Neural crest cell (in vitro differentiated cells): Measurements from ENCODE around the gene ADAMTS16. TPM values are rescaled to one million over a fixed set of nuclear protein-coding genes. Genes with fewer than 3 reads are reported as not detected.
A peak's percentile ranks its signal among the peaks of the same experiment; 100 is the strongest.

Source experiments
- DNase-seq: peaks from one replicate; pipeline ENCODE4 v3.0.0; 2021; ENCODE audit warnings: low read depth, mixed read lengths, low spot score
- H3K27ac Mint-ChIP-seq: one replicate; pipeline ENCODE4 v1.8.0; 2021; ENCODE audit warnings: mild to moderate bottlenecking, mixed read lengths; ENCODE audit not compliant: unreplicated experiment
- H3K27me3 Mint-ChIP-seq: 2 replicates; pipeline ENCODE4 v1.8.0; 2021; ENCODE audit warnings: low read depth, mild to moderate bottlenecking, mixed read lengths
- H3K36me3 Mint-ChIP-seq: 2 replicates; pipeline ENCODE4 v1.8.0; 2021; ENCODE audit warnings: low read depth, mild to moderate bottlenecking, mixed read lengths
- H3K4me1 Mint-ChIP-seq: 2 replicates; pipeline ENCODE4 v1.8.0; 2021; ENCODE audit warnings: mixed read lengths
- H3K4me3 Mint-ChIP-seq: one replicate; pipeline ENCODE4 v1.8.0; 2021; ENCODE audit warnings: mild to moderate bottlenecking, mixed read lengths
- H3K9me3 Mint-ChIP-seq: 2 replicates; pipeline ENCODE4 v1.8.0; 2021; ENCODE audit warnings: mixed read lengths
- total RNA-seq: library from RNA; stranded (reverse); gene quantifications from 2 replicates; pipeline ENCODE4 v1.2.1, GENCODE V29; 2021
- TF ChIP-seq, protein P1 (sequence below): fragments of 200-600 bp; sonication (generic); conservative IDR thresholded peaks from 2 replicates; pipeline ENCODE4 v1.5.0; 2021; ENCODE audit warnings: antibody characterized with exemption, mild to moderate bottlenecking

Gene ADAMTS16
- total RNA-seq, 1 donor from 2014 or later, result 1.7 TPM

DNA sequence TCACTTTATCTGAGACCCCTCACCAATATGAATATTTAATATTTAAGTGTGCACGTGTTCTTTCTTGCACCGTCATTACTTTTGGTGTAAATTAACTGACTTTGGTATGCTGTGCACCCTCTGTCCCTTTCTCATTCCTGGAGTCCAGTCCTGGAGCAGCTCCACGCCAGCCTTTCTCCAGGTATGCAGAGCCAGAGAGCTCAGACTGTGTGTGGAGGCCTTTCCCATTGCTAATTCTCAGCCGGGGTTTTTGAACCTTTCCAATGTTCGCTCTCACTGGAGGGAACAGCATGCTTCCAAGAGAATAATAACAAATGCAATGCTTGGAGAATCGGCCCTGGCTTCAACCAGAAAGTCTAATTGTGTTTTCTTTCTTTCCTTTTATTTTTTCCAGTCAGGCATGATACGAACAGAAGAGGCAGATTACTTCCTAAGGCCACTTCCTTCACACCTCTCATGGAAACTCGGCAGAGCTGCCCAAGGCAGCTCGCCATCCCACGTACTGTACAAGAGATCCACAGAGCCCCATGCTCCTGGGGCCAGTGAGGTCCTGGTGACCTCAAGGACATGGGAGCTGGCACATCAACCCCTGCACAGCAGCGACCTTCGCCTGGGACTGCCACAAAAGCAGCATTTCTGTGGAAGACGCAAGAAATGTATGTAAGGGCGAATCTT lies 41.7 kb downstream of the ADAMTS16 start:
- Mint-ChIP-seq H3K27me3 (peaks cover 40% of the 10 kb centered on the region), H3K9me3 (no peaks in the 10 kb centered on the region), H3K4me1 (peaks cover 20% of the 10 kb centered on the region), H3K4me3 (no peak overlapping the region), H3K36me3 (no peaks in the 10 kb centered on the region), H3K27ac (no peak overlapping the region)
- TF ChIP-seq, protein P1, sequence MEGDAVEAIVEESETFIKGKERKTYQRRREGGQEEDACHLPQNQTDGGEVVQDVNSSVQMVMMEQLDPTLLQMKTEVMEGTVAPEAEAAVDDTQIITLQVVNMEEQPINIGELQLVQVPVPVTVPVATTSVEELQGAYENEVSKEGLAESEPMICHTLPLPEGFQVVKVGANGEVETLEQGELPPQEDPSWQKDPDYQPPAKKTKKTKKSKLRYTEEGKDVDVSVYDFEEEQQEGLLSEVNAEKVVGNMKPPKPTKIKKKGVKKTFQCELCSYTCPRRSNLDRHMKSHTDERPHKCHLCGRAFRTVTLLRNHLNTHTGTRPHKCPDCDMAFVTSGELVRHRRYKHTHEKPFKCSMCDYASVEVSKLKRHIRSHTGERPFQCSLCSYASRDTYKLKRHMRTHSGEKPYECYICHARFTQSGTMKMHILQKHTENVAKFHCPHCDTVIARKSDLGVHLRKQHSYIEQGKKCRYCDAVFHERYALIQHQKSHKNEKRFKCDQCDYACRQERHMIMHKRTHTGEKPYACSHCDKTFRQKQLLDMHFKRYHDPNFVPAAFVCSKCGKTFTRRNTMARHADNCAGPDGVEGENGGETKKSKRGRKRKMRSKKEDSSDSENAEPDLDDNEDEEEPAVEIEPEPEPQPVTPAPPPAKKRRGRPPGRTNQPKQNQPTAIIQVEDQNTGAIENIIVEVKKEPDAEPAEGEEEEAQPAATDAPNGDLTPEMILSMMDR, result no peak
- no peak for DNase-seq

DNA sequence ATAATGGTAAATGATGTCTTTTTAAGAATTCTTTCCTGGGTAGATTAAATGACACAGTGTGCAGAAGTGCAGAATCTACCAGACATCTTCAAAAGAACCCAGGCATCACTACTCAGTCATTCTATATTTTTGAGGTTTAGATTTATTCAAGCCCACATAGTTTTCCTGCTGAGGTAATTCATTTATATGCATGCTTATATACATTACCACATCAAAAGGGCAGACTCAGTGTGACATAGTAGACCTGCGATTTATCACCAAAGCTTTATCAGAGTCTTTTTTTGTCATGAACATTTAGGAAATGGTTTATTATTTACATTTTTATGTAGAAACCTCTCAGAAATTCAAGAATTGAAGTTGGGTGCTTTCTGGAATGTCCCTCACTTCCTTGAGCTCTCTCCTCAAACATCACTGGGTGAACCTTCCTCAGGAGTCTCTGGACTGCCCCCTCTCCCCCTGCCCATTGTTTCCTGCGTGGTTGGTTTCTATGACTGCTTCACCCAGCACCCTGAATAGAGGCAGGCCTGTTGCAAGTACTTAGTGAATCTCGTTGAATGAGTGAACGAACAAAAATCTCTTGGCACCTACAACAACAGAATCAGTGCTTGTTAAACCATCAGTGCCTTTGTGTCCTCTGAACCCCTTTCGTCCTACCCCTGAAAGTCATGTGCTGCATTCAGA lies 42.5 kb downstream of the ADAMTS16 start:
- no peak for DNase-seq
- H3K9me3 Mint-ChIP-seq, result no peaks in the 10 kb centered on the region
- H3K27ac Mint-ChIP-seq, result no peak overlapping the region
- H3K36me3 Mint-ChIP-seq, result no peaks in the 10 kb centered on the region
- TF ChIP-seq, protein P1, result no peak
- H3K4me3 Mint-ChIP-seq, result no peak overlapping the region
- peaks cover 20% of the 10 kb centered on the region for H3K4me1 Mint-ChIP-seq
- peaks cover 44% of the 10 kb centered on the region for H3K27me3 Mint-ChIP-seq

DNA sequence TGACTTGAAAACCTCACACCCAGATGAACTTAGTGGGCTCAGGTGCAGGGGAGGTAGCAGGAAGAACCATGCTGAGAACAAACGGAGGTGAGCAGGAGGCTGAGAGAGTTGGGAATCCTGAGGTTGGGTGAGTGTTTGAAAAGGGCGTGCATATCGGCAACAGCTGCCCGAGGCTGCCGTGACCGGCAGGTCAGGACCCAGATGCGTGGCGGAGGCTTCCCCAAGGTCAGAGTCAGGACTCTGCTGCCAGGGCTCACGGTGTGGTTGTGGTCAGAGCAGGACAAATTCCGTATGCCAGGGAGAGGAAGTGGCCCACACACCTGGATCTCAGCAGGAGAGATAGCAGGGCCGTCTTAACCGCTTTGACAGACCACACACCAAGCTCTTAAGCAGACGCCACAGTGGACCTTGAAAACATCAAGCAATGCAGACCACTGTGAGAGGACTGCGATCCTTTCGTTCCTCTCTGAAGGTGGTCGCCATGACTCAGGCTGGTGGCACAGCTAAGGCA lies 43.1 kb downstream of the ADAMTS16 start:
- DNase-seq, result peak; percentile 3
- no peak overlapping the region for H3K27ac Mint-ChIP-seq
- no peak overlapping the region for H3K4me3 Mint-ChIP-seq
- TF ChIP-seq, protein P1, result no peak
- peaks cover 20% of the 10 kb centered on the region for H3K4me1 Mint-ChIP-seq
- peaks cover 44% of the 10 kb centered on the region for H3K27me3 Mint-ChIP-seq
- no peaks in the 10 kb centered on the region for H3K9me3 Mint-ChIP-seq
- H3K36me3 Mint-ChIP-seq, result no peaks in the 10 kb centered on the region

DNA sequence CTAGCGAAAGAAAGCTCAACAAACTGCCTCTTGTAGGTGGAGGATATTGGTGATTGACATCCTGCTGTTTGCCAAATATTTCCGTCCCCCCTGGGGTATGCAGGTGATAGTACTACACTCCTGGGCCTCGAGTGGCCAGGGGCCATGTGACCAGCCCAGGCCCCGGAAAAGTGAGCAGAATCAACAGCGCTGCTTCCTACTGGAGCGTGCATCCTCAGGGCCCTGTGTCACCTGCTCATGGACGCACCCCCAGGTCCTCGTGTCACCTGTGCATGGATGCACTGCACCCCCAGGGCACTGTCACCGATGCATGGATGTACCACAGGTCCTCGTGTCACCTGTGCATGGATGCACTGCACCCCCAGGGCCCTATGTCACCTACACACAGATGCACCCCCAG lies 43.8 kb downstream of the ADAMTS16 start:
- TF ChIP-seq, protein P1, result no peak
- no peak overlapping the region for H3K4me3 Mint-ChIP-seq
- H3K4me1 Mint-ChIP-seq, result peaks cover 20% of the 10 kb centered on the region
- H3K36me3 Mint-ChIP-seq, result no peaks in the 10 kb centered on the region
- H3K9me3 Mint-ChIP-seq, result no peaks in the 10 kb centered on the region
- H3K27me3 Mint-ChIP-seq, result peaks cover 41% of the 10 kb centered on the region
- no peak for DNase-seq
- no peak overlapping the region for H3K27ac Mint-ChIP-seq

DNA sequence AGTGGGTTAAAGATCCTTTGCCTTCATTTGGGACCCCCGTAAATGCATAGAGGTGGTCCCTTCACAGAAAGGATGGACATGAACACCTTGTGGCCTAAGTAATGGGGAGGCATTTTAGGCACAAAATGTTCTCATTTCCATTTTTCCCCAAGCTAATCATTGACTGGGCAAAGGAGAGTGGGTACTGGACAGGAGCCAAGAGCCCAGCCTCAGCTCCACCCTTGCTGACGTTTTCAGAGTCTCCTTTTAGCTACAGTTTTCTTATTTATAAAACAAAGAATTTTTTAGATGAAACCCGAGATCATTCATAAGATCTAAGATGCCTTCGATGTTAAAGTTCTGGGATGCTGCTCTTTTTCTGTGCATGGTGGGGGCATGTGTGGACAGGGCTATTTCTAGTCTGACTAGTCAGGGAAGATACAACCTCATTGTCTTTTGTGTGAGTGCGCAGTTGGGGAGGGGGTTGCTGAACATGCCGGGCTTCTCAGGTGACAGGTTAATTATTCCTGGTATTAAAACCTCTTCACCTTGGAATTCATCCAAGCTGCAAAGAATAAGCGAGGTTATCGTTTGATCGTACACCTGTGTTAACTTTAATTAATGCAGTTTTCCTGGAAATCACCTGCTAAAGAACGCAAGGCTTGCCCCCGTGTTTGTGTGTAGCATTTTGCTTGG lies 48.4 kb downstream of the ADAMTS16 start:
- Mint-ChIP-seq H3K27me3 (peaks cover 12% of the 10 kb centered on the region), H3K4me1 (peaks cover 2% of the 10 kb centered on the region), H3K27ac (no peak overlapping the region), H3K9me3 (no peaks in the 10 kb centered on the region), H3K36me3 (no peaks in the 10 kb centered on the region), H3K4me3 (no peak overlapping the region)
- no peak for DNase-seq
- TF ChIP-seq, protein P1, result no peak
